ENCODE results near the gene ATP5MC2.
"Not testable (repeated sequence)": the region's sequence is repeated elsewhere in the genome, so short reads cannot be mapped to it uniquely, and the experiment has no call there.

DNA sequence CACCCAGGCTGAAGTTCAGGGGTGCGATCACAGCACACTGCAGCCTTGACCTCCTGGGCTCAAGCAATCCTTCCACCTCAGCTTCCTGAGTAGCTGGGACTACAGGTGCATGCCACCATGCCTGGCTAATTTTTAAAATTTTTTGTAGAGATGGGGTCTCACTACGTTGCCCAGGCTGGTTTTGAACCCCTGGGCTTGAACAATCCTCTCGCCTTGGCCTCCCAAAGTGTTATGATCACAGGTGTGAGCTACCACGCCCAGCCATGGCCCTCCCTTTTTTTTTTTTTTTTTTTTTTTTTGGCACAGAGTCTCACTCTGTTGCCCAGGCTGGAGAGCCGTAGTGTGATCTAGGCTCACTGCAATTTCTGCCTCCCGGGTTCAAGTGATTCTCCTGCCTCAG is 42.7 kb upstream of the ATP5MC2 start:
- TF ChIP-seq, protein P1, sequence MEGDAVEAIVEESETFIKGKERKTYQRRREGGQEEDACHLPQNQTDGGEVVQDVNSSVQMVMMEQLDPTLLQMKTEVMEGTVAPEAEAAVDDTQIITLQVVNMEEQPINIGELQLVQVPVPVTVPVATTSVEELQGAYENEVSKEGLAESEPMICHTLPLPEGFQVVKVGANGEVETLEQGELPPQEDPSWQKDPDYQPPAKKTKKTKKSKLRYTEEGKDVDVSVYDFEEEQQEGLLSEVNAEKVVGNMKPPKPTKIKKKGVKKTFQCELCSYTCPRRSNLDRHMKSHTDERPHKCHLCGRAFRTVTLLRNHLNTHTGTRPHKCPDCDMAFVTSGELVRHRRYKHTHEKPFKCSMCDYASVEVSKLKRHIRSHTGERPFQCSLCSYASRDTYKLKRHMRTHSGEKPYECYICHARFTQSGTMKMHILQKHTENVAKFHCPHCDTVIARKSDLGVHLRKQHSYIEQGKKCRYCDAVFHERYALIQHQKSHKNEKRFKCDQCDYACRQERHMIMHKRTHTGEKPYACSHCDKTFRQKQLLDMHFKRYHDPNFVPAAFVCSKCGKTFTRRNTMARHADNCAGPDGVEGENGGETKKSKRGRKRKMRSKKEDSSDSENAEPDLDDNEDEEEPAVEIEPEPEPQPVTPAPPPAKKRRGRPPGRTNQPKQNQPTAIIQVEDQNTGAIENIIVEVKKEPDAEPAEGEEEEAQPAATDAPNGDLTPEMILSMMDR (IDR thresholded peaks at IDR 0.05) = not testable (repeated sequence)
- TF ChIP-seq EZH2 (IDR thresholded peaks at IDR 0.05) = not testable (repeated sequence)

Measured in neural progenitor cell (in vitro differentiated cells).